Psoas muscle (tissue), 8 donors: ENCODE data around the gene CPNE8. TPM values are rescaled to one million over a fixed set of nuclear protein-coding genes. Genes with fewer than 3 reads are reported as not detected.

Experiments used
- ATAC-seq, 4 donors: fragments of 200-7000 bp; cut with Tn5 transposase; one replicate each; pipeline ENCODE4 v1.9.1; 2020; ENCODE audit warnings: moderate library complexity in 3 of 4, mild to moderate bottlenecking in 2 of 4
- DNase-seq, 2 donors: peaks; one replicate each; pipeline ENCODE4 v3.0.0-alpha.2; 2020
- H3K27ac ChIP-seq: fragments of 200-600 bp; one replicate; pipeline ENCODE4 v1.8.0; 2022
- H3K27me3 ChIP-seq, 3 donors: fragments of 200-600 bp in 1 of 3; one replicate each; pipeline versions ENCODE4 v1.6.1 to v1.8.0; 2013 to 2022; ENCODE audit warnings: low read length in 2 of 3, mild to moderate bottlenecking in 2 of 3, moderate library complexity in 1 of 3; ENCODE audit not compliant: insufficient read depth in 3 of 3
- H3K36me3 ChIP-seq, 2 donors: fragments of 200-600 bp in 1 of 2; one replicate each; pipeline versions ENCODE4 v1.6.1 to v1.8.0; 2013 to 2022; ENCODE audit warnings: low read depth in 1 of 2, mild to moderate bottlenecking in 1 of 2, moderate library complexity in 1 of 2; ENCODE audit not compliant: insufficient read depth in 1 of 2
- H3K4me1 ChIP-seq: fragments of 200-600 bp; one replicate; pipeline ENCODE4 v1.8.0; 2022
- H3K4me3 ChIP-seq: fragments of 200-600 bp; one replicate; pipeline ENCODE4 v1.8.0; 2022; ENCODE audit warnings: mild to moderate bottlenecking
- H3K9me3 ChIP-seq: fragments of 200-600 bp; one replicate; pipeline ENCODE4 v1.8.0; 2022
- WGBS, 3 donors: extraction: QIAGEN DNeasy Blood & Tissue Kit; methylation state at CpG; one replicate each; pipeline versions ENCODE4 v1.1.6 to v1.1.7; 2013; 5-methylcytosine and 5-hydroxymethylcytosine counted together
- intact Hi-C, 2 donors: fragments of 100-400 bp; cut with DNase I; formaldehyde crosslinking; loops; one replicate each; pipeline versions ENCODE4 v1.11.0 to v1.14.2; 2022
- polyA plus RNA-seq, 3 donors: library from polyadenylated mRNA; stranded (reverse); fragments of 200-250 nt; gene quantifications; one replicate each; pipeline ENCODE4 v1.2.3, GENCODE V29; 2013
- total RNA-seq, 4 donors: library from RNA; stranded (reverse); fragmentation: NEBNext Ultra II Directional in 2 of 4; extraction: Animal tissue kit (Norgen Biotek cat#: 25700) in 2 of 4; gene quantifications; one replicate each; pipeline versions ENCODE4 v1.2.1 to v1.2.4, GENCODE V29; 2021 to 2023
- TF ChIP-seq, protein P1 (sequence below): fragments of 200-600 bp; IDR thresholded peaks from one replicate; pipeline ENCODE4 v1.8.0; 2022; ENCODE audit warnings: antibody characterized with exemption
- donor health status: healthy with polysubstance abuse.
- donor health status: DM: no; HTN: no; CAD: no; lungs with moderate emphysema.
- donor health status: Bipolar disorder and iron deficiency.
- donor health status: healthy.
- donor health status: DM: yes; HTN: yes; CAD: no.
- donor health status: DM: no; HTN: no; CAD: no.
- donor health status: DM: no; HTN: no; CAD: no.
- donor health status: DM: yes; HTN: yes; CAD: no.

Gene CPNE8
- total and polyA plus RNA-seq, 7 donors = 0.98 to 3.5 (median 2.4) TPM

DNA sequence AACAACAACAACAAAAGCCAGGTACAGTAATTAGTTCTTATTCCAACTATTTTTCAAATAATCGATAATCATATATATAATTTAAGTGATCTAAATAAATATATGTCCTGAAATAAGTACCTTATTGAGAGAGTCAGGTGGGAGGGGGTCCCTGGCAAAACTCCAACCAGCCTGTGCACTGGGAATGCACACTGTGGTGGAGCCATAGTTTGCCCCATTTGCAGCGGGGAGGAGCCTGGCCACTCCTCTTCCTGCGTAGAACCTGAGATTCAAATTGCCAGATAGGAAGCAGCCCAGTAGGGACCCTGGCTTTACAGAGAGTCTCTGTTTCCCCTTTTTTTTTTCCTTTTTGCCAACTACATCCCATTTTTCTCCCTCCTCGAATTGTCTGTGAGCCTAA, 26.4 kb downstream of the CPNE8 start:
- WGBS, 3 donors = 91 to 98% (median 96%) methylated on average over 4 of the region's 4 CpGs
- Histone ChIP-seq H3K9me3 (no peaks in the 10 kb centered on the region), H3K36me3 (no peaks in the 10 kb centered on the region), H3K27ac (no peak overlapping the region), H3K27me3 (no peaks in the 10 kb centered on the region), H3K4me3 (no peak overlapping the region), H3K4me1 (no peaks in the 10 kb centered on the region)
- TF ChIP-seq, protein P1, sequence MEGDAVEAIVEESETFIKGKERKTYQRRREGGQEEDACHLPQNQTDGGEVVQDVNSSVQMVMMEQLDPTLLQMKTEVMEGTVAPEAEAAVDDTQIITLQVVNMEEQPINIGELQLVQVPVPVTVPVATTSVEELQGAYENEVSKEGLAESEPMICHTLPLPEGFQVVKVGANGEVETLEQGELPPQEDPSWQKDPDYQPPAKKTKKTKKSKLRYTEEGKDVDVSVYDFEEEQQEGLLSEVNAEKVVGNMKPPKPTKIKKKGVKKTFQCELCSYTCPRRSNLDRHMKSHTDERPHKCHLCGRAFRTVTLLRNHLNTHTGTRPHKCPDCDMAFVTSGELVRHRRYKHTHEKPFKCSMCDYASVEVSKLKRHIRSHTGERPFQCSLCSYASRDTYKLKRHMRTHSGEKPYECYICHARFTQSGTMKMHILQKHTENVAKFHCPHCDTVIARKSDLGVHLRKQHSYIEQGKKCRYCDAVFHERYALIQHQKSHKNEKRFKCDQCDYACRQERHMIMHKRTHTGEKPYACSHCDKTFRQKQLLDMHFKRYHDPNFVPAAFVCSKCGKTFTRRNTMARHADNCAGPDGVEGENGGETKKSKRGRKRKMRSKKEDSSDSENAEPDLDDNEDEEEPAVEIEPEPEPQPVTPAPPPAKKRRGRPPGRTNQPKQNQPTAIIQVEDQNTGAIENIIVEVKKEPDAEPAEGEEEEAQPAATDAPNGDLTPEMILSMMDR = no peak
- DNase-seq = no peak
- ATAC-seq = no peak
- intact Hi-C loops = no loop called here

DNA sequence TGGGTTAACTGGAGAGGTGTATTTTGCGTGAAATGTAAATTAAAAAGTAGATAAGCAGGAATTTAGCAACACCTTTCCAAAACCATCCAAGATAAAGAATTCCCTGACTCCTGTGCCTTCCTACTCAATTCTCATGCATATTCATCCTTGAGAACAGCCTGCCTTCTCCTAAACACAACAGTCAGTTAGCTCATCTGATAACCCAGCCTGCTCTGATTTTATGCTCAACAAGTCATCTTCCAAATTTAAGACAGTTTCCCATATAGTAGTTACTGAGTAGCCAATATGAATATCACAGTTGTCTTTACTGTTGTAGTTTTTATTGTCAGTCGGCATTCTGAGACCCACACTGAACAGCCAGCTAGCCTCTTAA, 27.1 kb downstream of the CPNE8 start:
- WGBS, 3 donors = 89 to 98% (median 96%) methylated on average over 2 of the region's 2 CpGs
- TF ChIP-seq, protein P1 = no peak

DNA sequence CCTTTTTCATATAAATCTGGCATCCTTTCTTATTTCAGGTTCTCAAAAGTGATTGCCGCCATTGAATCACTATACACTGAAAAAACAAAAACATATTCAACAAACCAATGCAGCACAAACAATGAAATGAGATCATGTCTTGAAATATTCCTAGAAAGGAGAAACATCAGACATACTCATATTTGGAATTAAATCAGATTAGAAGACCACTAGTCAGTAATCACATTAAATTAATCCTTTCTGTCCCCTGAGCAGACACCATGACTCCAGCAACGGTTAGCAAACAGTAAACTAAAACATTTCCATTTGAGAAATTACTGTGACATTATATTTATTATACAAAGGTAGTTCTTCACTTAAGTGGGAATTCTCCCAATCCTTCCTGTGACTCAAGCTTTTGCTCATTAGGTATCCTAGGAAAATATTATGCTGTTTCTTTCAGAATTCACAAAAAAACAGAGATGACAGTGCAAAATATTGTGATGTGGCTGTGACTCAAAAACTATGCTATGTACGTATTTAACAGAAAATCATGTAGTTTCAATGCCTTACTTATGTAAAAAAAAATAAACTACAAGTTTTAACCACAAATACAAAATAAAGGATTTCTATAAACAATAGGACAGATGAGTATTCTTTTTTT, 29.7 kb downstream of the CPNE8 start:
- DNase-seq (no peak), ATAC-seq (no peak)
- no peak overlapping the region for H3K27ac ChIP-seq
- no peaks in the 10 kb centered on the region for H3K4me1 ChIP-seq
- H3K27me3 ChIP-seq = no peaks in the 10 kb centered on the region
- TF ChIP-seq, protein P1 = no peak
- 79 to 82% (median 79%) methylated on average over 3 of the region's 3 CpGs for WGBS, 3 donors
- no peak overlapping the region for H3K4me3 ChIP-seq
- H3K36me3 ChIP-seq = no peaks in the 10 kb centered on the region
- intact Hi-C loops = no loop called here
- H3K9me3 ChIP-seq = no peaks in the 10 kb centered on the region

More for the DNA sequence above, 27.1 kb downstream of the CPNE8 start:
- ATAC-seq = no peak
- H3K27me3 ChIP-seq = no peaks in the 10 kb centered on the region
- no peak for DNase-seq
- no peaks in the 10 kb centered on the region for H3K4me1 ChIP-seq
- H3K36me3 ChIP-seq = no peaks in the 10 kb centered on the region
- no peak overlapping the region for H3K4me3 ChIP-seq
- no peak overlapping the region for H3K27ac ChIP-seq
- no peaks in the 10 kb centered on the region for H3K9me3 ChIP-seq
- intact Hi-C loops = no loop called here

DNA sequence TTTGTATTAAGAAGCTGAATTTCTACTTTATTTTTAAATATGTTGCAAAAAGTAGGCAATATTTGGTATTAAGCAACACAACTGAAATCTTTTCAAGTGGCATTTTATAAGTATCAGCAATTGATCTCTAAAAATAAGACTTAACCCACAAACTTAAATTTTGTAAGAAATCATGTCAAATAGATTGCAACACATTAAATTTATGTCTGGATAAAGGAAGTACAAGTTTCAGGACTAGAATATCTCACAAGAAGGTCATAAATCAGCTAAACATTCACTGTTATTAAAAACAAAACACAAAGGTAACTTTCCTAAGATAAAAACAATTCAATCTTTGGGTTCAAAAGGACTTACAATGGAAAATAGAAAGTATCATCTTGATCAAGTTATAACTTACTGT, 32.8 kb downstream of the CPNE8 start:
- H3K27me3 ChIP-seq = no peaks in the 10 kb centered on the region
- DNase-seq (no peak), ATAC-seq (no peak)
- TF ChIP-seq, protein P1 = no peak
- no peaks in the 10 kb centered on the region for H3K9me3 ChIP-seq
- no peak overlapping the region for H3K27ac ChIP-seq
- H3K4me1 ChIP-seq = no peaks in the 10 kb centered on the region
- H3K4me3 ChIP-seq = no peak overlapping the region
- no peaks in the 10 kb centered on the region for H3K36me3 ChIP-seq
- intact Hi-C loops = no loop called here

DNA sequence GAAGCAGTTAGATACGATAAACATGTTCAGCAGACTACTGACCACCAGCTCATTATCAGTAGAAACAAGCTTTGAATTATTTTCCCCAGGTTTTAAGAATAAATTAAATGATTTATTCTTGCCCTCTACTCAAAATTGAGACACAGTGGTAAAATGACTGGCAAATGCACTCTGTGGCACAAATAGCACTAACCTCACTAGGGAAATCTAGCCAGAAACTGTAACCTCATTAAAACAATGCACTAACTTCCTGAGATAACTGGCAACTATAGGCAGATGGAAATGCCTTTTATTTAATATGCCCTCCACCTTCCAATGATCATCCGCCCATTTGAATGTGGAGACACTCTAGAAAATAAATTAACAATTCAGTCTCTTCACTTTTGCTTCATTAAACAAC, 33.2 kb downstream of the CPNE8 start:
- intact Hi-C loops = no loop called here

More for the DNA sequence above, 33.2 kb downstream of the CPNE8 start:
- 78 to 81% (median 78%) methylated on average over 2 of the region's 2 CpGs for WGBS, 3 donors
- H3K27me3 ChIP-seq = no peaks in the 10 kb centered on the region
- DNase-seq (no peak), ATAC-seq (no peak)
- TF ChIP-seq, protein P1 = no peak
- H3K36me3 ChIP-seq = no peaks in the 10 kb centered on the region
- H3K4me1 ChIP-seq = no peaks in the 10 kb centered on the region
- H3K4me3 ChIP-seq = no peak overlapping the region
- H3K27ac ChIP-seq = no peak overlapping the region
- H3K9me3 ChIP-seq = no peaks in the 10 kb centered on the region
